IPS-NIHi11 (cell line): ENCODE results near the gene HM13.
"Not testable (repeated sequence)": the region's sequence is repeated elsewhere in the genome, so short reads cannot be mapped to it uniquely, and the experiment has no call there.

Source experiments
- DNase-seq: peaks from one replicate; pipeline ENCODE4 v3.0.0; 2012; ENCODE audit warnings: mixed read lengths, low spot score

Gene HM13

DNA sequence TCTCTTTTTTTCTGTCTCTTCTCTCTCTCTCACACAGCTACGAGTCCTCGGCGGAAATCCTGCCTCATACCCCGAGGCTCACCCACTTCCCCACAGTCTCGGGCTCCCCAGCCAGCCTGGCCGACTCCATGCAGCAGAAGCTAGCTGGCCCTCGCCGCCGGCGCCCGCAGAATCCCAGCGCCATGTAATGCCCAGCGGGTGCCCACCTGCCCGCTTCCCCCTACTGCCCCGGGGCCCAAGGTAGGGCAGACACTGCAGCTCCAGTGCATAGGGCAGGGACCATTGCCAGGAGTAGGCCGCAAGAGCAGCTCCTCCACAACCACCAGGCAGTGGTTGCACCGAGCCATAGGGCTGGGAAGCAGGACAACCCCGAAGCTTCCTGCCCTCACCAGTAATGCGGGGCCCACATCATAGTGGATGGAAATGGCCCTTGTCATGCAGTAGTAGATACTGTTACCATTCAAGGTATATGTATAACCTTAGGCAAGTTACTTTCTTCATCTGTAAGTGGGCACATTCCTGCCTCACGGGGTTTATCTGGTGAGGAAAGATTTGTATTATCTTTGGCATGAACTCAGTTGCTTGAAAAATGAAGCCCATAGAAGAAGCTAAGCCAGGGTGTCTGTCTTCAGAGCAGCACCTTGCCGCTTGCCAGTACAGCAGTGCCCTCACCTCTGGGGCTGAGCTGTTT lies 53.9 kb downstream of the HM13 start:
- DNase-seq, result no peak

DNA sequence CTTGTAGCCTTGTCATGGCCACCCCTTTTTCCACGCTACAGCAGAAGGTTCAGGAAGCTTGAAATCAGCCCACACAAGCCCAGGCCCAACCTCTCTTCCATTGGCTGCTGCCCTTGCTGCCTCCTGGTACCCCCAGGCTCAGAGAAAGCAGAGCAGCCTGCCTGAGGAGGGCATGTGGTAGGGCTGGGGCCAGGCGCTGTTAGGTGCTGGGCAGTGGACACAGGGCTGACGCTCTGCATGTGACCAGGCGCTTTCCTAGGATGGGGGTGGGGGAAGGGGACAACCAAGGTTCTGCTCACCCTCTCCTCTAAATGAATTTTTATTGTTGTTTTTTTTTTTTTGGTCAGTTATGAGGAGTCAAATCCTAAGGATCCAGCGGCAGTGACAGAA lies 54.5 kb downstream of the HM13 start:
- DNase-seq, result peak; percentile 2

DNA sequence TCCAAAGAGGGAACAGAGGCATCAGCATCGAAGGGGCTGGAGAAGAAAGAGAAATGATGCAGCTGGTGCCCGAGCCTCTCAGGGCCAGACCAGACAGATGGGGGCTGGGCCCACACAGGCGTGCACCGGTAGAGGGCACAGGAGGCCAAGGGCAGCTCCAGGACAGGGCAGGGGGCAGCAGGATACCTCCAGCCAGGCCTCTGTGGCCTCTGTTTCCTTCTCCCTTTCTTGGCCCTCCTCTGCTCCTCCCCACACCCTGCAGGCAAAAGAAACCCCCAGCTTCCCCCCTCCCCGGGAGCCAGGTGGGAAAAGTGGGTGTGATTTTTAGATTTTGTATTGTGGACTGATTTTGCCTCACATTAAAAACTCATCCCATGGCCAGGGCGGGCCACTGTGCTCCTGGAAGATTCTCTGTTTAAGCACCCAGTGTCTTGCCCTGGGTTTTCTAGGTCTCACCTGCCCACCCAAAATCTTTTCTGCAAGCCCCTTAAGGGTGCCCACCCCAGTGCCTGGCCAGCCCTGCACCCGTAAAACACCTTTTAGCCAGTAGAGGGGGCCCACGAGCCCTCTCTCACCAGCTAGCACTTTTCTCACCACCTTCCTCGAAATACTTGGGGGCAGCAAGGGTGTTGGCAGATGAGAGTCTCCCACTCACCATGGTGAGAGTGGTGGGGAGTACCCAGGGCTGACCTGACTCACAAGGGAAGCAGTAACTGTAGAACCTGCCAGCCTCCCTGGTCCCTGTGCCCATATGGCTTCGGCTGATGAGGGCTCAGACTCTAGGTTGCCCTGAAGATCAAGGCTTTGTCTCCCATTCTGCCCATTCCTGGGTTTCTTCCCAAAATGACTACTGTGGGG lies 55.1 kb downstream of the HM13 start:
- DNase-seq, result peak; percentile 46

DNA sequence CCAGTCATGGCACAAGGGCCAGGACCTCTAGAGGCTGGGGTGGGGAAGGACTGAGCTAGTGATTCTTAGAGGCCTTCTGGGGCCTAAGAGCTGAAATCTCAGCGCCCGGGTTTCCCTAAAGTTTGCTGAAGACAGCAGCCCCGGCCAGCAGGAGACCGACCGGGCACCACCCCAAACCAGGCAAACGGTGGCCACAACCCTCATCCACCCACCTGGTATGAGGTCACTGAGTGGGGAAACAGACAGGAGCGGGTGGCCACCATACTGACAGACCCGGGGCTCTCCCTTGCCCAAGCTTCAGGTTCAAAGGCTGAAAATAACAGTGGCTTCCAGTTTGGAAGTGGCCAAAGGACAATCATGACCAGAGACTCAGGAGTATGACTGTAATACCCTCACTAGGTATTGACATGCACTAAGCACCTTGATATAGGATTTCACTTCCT lies 55.8 kb downstream of the HM13 start:
- DNase-seq, result no peak

DNA sequence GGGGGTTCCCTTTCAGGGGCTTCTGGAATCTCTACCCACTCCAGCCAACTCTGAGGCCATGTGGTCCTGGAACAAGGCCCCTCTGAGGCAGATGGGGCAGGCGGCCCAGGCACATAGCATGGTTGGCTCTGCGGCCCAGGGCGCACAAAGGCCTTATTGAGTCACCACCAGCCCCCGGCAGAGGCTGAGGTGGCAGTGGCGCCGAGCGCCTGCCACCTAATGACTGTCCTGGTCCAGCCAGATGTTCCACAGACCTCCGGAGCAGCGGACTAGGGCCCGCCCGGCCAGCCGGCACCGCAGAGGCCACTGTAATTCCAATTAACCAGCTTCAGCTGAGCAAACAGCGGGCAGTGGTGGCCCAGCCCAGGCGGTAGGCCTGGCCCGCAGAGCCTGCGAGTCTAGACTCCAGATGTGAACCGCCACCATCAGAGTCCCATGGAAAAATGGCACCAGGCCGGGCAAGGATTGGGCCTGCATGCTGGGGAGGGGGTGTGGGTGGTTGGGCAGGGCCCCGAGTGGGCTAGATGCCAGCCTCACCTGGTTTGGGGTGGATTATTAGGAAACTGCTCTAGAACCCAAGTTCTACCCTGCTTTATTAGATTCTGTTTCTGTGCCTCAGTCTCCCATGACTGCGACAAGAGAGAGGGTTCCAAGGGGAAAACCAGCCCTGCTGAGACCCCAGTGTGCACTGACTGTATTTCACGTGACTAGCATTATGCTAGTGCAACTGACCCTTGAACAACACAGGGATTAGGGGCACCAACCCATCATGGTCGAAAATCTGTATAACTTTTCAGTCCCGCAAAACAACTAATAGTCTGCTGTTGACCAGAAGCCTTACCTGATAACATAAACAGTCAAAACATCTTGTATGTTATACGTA lies 56.7 kb downstream of the HM13 start:
- no peak for DNase-seq

DNA sequence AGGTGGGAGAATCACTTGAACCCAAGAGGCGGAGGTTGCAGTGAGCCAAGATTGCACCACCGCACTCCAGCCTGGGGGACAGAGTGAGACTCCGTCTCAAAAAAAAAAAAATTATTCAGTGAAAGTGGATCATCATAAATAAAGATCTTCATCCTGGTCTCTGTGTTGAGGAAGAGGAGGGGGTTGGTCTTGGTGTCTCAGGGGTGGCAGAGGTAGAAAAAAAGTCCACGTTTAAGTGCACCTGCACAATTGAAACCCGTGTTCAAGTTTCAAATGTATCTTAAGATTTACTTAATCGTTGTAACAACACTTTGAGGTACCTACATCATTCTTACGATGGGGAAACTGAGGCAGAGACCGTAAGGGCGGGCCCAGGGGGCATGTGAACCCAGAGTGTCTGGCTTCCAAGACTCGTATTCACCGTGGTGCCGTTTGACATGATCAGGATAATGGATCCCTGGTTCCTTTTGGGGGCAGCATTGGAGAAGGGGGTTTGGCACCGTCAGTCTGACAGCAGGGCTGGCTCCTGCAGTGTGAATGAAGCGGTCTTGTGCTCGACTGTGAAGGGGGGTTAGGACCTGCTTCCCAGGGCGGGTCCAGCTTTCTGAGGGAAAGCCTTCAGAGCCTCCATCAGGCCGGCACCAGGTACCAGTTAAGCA lies 57.9 kb downstream of the HM13 start:
- no peak for DNase-seq

DNA sequence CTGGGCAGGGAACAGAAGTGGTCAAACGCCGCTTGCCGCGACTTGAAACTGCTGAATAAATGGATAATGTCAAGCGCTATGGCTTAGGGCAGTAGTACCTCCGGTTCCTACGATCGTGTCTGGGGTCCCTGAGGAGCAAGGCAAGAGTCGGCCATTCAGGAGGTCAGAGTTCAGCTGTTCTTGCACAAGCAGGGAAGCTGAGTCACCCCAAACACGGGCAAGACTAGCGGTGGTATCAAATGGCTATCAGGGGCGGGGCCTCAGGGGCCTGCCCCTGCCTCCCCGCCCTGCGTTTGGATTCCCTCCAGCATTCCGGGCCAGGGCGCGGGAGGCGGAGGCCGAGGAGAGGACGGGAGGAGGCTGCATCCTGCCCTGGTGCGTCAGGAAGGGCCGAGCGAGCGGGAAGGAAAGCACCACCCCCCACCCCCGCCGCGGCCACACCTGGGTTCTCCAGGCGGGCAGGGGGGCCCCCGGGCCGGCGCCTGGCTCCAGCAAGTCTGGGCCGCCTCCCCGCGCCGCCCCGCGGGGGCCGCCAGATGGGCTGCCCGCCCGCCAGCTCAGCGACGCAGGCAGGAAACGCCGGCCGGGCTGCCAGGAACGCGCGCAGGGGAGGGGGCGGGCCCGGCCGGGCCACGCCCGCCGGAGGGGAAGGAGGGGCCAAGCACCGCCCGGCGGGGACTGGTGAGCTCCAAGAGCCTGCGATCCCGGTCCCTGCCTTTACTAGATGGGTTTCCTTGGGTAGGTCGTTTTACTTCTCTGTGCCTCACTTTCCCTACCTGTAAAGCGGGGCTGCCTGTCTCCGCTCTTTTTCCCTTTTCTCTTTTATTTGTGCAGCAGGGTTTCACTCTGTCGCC lies 58.7 kb downstream of the HM13 start:
- peak; percentile 87 for DNase-seq

GRCh38 chr20:31573555-31574321 lies 59.5 kb downstream of the HM13 start:
- DNase-seq, result no peak

DNA sequence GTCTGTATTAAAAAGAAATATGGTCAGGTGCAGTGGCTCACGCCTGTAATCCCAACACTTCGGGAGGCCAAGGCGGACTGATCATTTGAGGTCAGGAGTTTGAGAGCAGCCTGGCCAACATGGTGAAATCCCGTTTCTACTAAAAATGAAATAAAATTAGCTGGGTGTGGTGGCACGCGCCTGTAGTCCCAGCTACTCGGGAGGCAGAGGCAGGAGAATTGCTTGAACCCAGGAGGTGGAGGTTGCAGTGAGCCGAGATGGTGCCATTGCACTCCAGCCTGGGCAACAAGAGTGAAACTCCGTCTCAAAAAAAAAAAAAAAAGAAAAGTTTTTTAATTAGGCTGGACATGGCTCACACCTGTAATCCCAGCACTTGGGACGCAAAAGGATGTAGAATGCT lies 60.7 kb downstream of the HM13 start:
- not testable (repeated sequence) for DNase-seq

GRCh38 chr20:31576751-31577150 lies 62.5 kb downstream of the HM13 start:
- DNase-seq, result no peak

DNA sequence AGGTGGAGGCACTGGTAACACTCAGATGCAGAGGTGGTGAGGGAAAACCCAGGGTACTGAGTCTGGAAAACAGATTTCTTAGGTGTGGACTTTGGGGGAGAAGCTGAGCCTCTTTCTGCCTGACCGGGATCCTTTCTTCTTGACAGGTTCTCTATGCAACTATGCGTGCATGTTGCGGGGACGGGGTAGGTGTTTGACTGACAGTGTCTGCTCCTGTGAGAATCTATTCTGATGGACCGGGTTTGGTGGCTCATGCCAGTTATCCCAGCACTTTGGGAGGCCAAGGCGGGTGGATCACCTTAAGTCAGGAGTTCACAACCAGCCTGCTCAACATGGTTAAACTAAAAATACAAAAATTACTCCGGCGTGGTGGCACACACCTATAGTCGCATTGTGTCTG lies 63.0 kb downstream of the HM13 start:
- no peak for DNase-seq

DNA sequence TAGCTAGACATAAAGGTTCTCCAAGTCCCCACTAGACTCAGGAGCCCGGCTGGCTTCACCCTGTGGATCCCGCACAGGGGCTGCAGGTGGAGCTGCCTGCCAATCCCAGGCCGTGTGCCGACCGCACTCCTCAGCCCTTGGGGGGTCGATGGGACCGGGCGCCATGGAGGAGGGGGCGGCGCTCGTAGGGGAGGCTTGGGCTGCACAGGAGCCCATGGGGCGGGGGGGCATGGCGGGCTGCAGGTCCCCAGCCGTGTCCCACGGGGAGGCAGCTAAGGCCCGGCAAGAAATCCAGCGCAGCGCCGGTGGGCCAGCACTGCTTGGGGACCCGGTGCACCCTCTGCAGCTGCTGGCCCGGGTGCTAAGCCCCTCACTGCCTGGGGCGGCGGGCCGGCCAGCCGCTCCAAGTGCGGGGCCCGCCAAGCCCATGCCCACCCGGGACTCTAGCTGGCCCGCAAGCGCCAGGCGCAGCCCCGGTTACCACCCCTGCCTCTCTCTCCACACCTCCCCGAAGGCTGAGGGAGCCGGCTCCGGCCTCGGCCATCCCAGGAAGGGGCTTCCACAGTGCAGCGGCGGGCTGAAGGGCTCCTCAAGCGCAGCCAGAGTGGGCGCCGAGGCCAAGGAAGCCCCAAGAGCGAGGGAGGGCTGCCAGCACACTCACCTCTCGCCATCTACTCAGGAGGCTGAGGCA lies 64.4 kb downstream of the HM13 start:
- no peak for DNase-seq

- DNase-seq, result no peak
These were observed 65.0 kb downstream of the HM13 start for GRCh38 chr20:31579245-31579644.

DNA sequence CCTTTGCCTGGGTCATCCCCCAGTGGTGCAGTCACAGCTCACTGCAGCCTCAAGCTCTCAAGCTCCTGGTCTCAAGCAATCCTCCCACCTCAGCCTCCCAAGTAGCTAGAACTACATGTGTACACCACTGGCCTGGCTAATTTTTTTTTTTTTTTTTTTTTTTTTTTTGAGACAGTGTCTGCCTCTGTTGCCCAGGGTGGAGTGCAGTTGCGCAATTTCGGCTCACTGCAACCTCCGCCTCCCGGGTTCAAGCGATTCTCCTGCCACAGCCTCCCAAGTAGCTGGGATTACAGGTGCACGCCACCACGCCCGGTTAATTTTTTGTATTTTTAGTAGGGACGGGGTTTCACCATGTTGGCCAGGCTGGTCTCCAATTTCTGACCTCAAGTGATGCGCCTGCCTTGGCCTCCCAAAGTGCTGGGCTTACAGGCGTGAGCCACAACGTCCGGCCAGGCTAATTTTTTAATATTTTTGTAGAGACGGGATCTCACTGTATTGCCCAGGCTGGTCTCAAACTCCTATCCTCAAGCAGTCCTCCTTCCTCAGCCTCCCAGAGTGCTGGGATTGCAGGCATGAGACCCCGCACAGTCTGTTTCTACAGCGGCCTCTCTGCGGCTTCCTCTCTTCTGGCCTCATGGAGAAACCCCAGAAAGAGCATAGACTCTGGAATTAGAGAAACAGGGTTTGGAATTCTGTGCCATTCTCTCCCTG lies 65.9 kb downstream of the HM13 start:
- not testable (repeated sequence) for DNase-seq

DNA sequence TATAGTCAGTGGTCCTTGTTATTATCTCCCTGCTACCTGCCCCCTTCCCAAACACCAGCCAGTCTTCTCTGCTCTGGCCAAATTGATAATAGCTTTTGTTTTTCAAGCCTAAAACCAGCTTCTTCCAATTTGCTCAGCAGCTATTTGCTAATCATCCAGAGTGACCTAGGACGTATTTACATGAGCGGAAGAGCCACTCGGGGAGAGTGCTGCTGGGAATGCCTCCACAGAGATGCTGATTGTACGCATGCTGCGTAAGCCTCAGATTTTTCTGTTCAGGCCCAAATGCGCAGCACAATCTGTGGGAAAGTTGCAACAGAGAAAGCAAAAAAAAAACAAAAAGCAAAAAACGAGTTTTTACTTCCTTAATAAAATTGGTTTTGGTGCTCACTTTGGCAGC lies 66.5 kb downstream of the HM13 start:
- no peak for DNase-seq

GRCh38 chr20:31581391-31581790 lies 67.1 kb downstream of the HM13 start:
- no peak for DNase-seq

DNA sequence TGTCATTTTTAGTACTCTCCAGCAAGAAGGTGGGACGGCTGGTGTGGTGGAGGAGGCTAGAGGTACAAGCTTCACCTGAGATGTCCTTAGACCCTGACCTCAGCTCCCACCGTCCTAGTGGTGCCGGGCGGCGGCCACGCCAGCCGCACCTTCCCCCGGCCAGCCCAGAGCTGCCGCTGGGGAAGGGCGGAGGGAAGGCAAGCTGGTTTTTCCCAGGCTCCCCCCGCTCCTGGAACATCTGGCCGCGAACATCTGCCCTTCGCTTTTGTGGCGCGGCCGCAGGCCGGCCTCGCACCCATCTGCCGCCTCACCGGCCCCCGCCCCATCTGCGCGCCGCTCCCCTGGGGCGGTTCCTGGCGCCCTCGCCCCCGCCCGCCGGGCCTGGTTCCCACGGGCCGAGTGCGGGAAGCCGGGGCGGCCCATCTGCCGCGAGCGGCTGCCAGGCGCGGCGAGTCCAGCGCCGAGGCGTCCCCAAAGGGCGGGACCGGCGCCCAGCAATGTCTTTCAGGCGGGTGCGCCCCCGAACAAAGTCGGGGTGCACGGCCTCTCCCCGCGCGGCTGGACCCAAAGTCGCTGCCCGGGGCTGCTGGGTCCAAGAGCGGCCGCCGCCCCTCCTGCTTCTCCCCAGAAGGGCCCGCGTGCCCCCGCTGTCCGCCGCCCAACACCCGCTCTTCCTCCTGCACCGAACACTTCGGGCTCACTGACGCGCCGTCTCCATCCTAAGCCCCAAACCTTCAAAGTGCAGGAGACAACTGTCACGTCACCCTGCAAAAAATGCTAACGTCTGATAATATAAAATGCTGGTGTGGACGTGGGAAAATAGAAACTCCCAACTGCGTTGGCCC lies 73.5 kb downstream of the HM13 start:
- DNase-seq, result no peak

GRCh38 chr20:31590717-31591225 lies 76.5 kb downstream of the HM13 start:
- DNase-seq, result no peak
